ENCODE data around the gene PHC1.

GRCh38 chr12:8941691-8942478 lies 27.6 kb downstream of the PHC1 start:
- TF ChIP-seq CTCF (conservative IDR thresholded peaks at IDR 0.05; ENCODE audit: low read length), result no peak
- no peak for TF ChIP-seq EZH2phosphoT487 (IDR thresholded peaks at IDR 0.05; ENCODE audit: borderline replicate concordance, low read depth, low read length)
